ENCODE measurements around the gene FHOD3. TPM values are rescaled to one million over a fixed set of nuclear protein-coding genes. Genes with fewer than 3 reads are reported as not detected.

The FHOD3 gene
- total RNA-seq, 2 donors from 2014 or later, result 66.0 to 114 TPM

DNA sequence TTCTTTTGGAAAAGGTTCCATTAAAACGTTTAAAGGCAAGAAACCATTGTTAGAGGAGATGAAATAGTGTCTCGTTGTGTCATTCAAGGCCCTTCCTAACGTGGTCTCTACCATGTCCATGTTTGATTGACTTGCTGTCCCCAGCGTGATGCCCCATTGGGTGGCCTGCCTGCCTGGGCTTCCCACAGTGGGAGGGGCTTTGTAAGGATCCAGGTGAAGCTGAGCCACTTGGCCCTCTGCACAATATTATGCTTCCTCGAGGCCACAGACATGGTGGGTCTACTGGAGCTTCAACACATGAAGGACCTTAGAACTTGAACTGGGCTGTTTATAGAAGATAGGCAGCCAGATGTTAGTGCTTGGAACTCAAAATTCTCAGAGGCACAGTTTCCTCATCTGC, 235.3 kb downstream of the FHOD3 start:
- no peak for TF ChIP-seq CTCF (IDR thresholded peaks at IDR 0.05)
- no peak overlapping the region for H3K4me3 ChIP-seq
- no peak overlapping the region for H3K27ac ChIP-seq
- H3K27me3 ChIP-seq, result no peaks in the 10 kb centered on the region
- DNase-seq (ENCODE audit: low spot score), result no peak
- no peaks in the 10 kb centered on the region for H3K4me1 ChIP-seq
- no peaks in the 10 kb centered on the region for H3K9me3 ChIP-seq
- H3K36me3 ChIP-seq, result no peaks in the 10 kb centered on the region

DNA sequence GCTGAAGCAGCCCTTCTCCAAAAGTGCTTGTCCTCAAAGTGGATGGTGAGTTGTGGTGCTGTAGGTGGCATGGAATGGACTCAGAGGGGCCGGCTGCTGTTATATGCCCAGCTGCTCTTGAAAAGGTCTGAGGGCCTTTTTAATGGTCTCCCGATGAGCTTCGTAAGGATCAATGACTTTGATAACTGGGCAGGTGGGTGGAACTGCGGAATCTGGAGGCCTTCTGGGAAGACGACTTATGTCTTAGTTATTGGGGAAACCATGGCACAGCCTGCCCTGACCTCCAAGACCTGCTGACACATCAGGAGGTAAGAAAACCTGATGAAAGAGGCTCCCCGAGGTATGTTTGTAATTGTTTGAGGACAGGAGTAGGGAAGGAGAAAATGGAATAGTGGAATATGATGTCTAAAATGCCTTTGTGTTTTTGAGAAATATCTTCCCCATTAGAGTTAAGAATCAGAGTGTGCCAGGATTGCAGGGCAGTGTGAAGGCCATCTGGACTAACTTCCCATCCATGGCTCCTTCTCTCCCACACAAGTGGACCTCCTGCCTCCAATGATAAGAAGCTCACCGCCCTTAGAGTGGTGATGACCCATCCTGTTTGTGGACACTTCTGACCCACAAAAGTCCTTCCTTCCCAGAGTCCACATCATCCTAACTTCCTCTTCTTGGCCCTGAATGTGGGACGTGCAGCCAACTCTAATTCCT, 236.1 kb downstream of the FHOD3 start:
- H3K27ac ChIP-seq, result no peak overlapping the region
- H3K4me1 ChIP-seq, result no peaks in the 10 kb centered on the region
- no peaks in the 10 kb centered on the region for H3K36me3 ChIP-seq
- TF ChIP-seq CTCF (IDR thresholded peaks at IDR 0.05), result no peak
- no peak for DNase-seq (ENCODE audit: low spot score)
- H3K9me3 ChIP-seq, result no peaks in the 10 kb centered on the region
- no peaks in the 10 kb centered on the region for H3K27me3 ChIP-seq
- H3K4me3 ChIP-seq, result no peak overlapping the region

GRCh38 chr18:36534154-36534688, 236.7 kb downstream of the FHOD3 start:
- no peak overlapping the region for H3K27ac ChIP-seq
- H3K9me3 ChIP-seq, result no peaks in the 10 kb centered on the region
- no peaks in the 10 kb centered on the region for H3K4me1 ChIP-seq
- no peak for DNase-seq (ENCODE audit: low spot score)
- no peak overlapping the region for H3K4me3 ChIP-seq
- no peak for TF ChIP-seq CTCF (IDR thresholded peaks at IDR 0.05)
- no peaks in the 10 kb centered on the region for H3K36me3 ChIP-seq
- H3K27me3 ChIP-seq, result no peaks in the 10 kb centered on the region

- no peak overlapping the region for H3K27ac ChIP-seq
- H3K27me3 ChIP-seq, result no peaks in the 10 kb centered on the region
- DNase-seq (ENCODE audit: low spot score), result no peak
- TF ChIP-seq CTCF (IDR thresholded peaks at IDR 0.05), result no peak
- H3K4me3 ChIP-seq, result no peak overlapping the region
- H3K4me1 ChIP-seq, result no peaks in the 10 kb centered on the region
- H3K9me3 ChIP-seq, result no peaks in the 10 kb centered on the region
- no peaks in the 10 kb centered on the region for H3K36me3 ChIP-seq
Observed at GRCh38 chr18:36535202-36535935, 237.9 kb downstream of the FHOD3 start.

- no peak overlapping the region for H3K27ac ChIP-seq
- DNase-seq (ENCODE audit: low spot score), result no peak
Observed at GRCh38 chr18:36536426-36536825, 238.9 kb downstream of the FHOD3 start.

More at GRCh38 chr18:36536426-36536825, 238.9 kb downstream of the FHOD3 start:
- Histone ChIP-seq H3K27me3 (no peaks in the 10 kb centered on the region), H3K4me3 (no peak overlapping the region), H3K36me3 (no peaks in the 10 kb centered on the region), H3K4me1 (no peaks in the 10 kb centered on the region), H3K9me3 (no peaks in the 10 kb centered on the region)
- no peak for TF ChIP-seq CTCF (IDR thresholded peaks at IDR 0.05)

All from right atrium auricular region (tissue), 2 donors.